H9 (cell line): ENCODE data around the gene CNGA4. TPM values are rescaled to one million over a fixed set of nuclear protein-coding genes. Genes with fewer than 3 reads are reported as not detected.

Experiments
- DNase-seq: peaks from one replicate; pipeline ENCODE4 v3.0.0-alpha.2; 2017
- H2AFZ ChIP-seq: one replicate; pipeline ENCODE4 v1.6.1; 2013; ENCODE audit warnings: mild to moderate bottlenecking, low read length, control low read depth, moderate library complexity
- H2AK5ac ChIP-seq: 2 replicates; pipeline ENCODE4 v1.6.1; 2013; ENCODE audit warnings: low read length, control low read depth, mixed read lengths; ENCODE audit not compliant: insufficient read length
- H2BK120ac ChIP-seq: one replicate; pipeline ENCODE4 v1.6.1; 2013; ENCODE audit warnings: low read depth, mild to moderate bottlenecking, low read length, control low read depth, inconsistent platforms; ENCODE audit not compliant: poor library complexity, severe bottlenecking
- H2BK12ac ChIP-seq: 2 replicates; pipeline ENCODE4 v1.6.1; 2013; ENCODE audit warnings: low read length, control low read depth, mixed read lengths, low read depth; ENCODE audit not compliant: insufficient read length
- H2BK15ac ChIP-seq: 2 replicates; pipeline ENCODE4 v1.6.1; 2013; ENCODE audit warnings: low read depth, low read length, control low read depth
- H2BK20ac ChIP-seq: one replicate; pipeline ENCODE4 v1.6.1; 2013; ENCODE audit warnings: low read depth, mild to moderate bottlenecking, low read length, control low read depth, inconsistent platforms; ENCODE audit not compliant: poor library complexity, severe bottlenecking
- H2BK5ac ChIP-seq: 2 replicates; pipeline ENCODE4 v1.6.1; 2013; ENCODE audit warnings: low read length, control low read depth, mixed read lengths; ENCODE audit not compliant: insufficient read length
- H3K14ac ChIP-seq: 2 replicates; pipeline ENCODE4 v1.6.1; 2013; ENCODE audit warnings: low read length, control low read depth; ENCODE audit not compliant: insufficient read depth
- H3K18ac ChIP-seq: 2 replicates; pipeline ENCODE4 v1.6.1; 2013; ENCODE audit warnings: low read depth, mild to moderate bottlenecking, mixed read lengths, low read length, control low read depth; ENCODE audit not compliant: insufficient read length
- H3K23ac ChIP-seq: 2 replicates; pipeline ENCODE4 v1.6.1; 2013; ENCODE audit warnings: low read length, control low read depth, mixed read lengths, low read depth; ENCODE audit not compliant: insufficient read length
- H3K23me2 ChIP-seq: 2 replicates; pipeline ENCODE4 v1.6.1; 2013; ENCODE audit warnings: low read depth, mild to moderate bottlenecking, mixed read lengths, low read length, control low read depth; ENCODE audit not compliant: insufficient read length, poor library complexity, severe bottlenecking
- H3K27ac ChIP-seq: 2 replicates; pipeline ENCODE4 v1.5.1; 2013; ENCODE audit warnings: low read length, control low read depth, mixed read lengths, low read depth; ENCODE audit not compliant: insufficient read length
- H3K27me3 ChIP-seq: 2 replicates; pipeline ENCODE4 v1.6.1; 2013; ENCODE audit warnings: low read length, control low read depth, inconsistent platforms; ENCODE audit not compliant: insufficient read depth
- H3K4ac ChIP-seq: 2 replicates; pipeline ENCODE4 v1.6.1; 2013; ENCODE audit warnings: low read depth, mild to moderate bottlenecking, control low read depth, inconsistent platforms, low read length, moderate library complexity
- H3K4me1 ChIP-seq: 2 replicates; pipeline ENCODE4 v1.6.1; 2013; ENCODE audit warnings: low read length, control low read depth, inconsistent platforms; ENCODE audit not compliant: insufficient read depth
- H3K4me2 ChIP-seq: 2 replicates; pipeline ENCODE4 v1.6.1; 2013; ENCODE audit warnings: low read length, control low read depth, mixed read lengths; ENCODE audit not compliant: insufficient read length, insufficient read depth
- H3K56ac ChIP-seq: 2 replicates; pipeline ENCODE4 v1.6.1; 2013; ENCODE audit warnings: low read depth, mild to moderate bottlenecking, mixed read lengths, low read length, control low read depth; ENCODE audit not compliant: insufficient read length
- H3K79me1 ChIP-seq: 2 replicates; pipeline ENCODE4 v1.6.1; 2013; ENCODE audit warnings: low read depth, mild to moderate bottlenecking, moderate library complexity, low read length, control low read depth, inconsistent platforms; ENCODE audit not compliant: insufficient read depth, poor library complexity, severe bottlenecking
- H3K79me2 ChIP-seq: 2 replicates; pipeline ENCODE4 v1.6.1; 2013; ENCODE audit warnings: low read length, control low read depth, inconsistent platforms; ENCODE audit not compliant: insufficient read depth
- H3K9ac ChIP-seq: 2 replicates; pipeline ENCODE4 v1.6.1; 2013; ENCODE audit warnings: low read length, control low read depth, mixed read lengths; ENCODE audit not compliant: insufficient read length; ENCODE audit errors: extremely low read depth
- H3K9me3 ChIP-seq: one replicate; pipeline ENCODE4 v1.6.1; 2013; ENCODE audit warnings: low read depth, low read length, inconsistent platforms; ENCODE audit not compliant: control insufficient read depth
- H3T11ph ChIP-seq: one replicate; pipeline ENCODE4 v1.6.1; 2013; ENCODE audit warnings: mild to moderate bottlenecking, low read length, control low read depth, inconsistent platforms
- H4K20me1 ChIP-seq: one replicate; pipeline ENCODE4 v1.6.1; 2013; ENCODE audit not compliant: control insufficient read depth, insufficient read length, insufficient read depth
- H4K5ac ChIP-seq: 2 replicates; pipeline ENCODE4 v1.6.1; 2013; ENCODE audit warnings: low read depth, mild to moderate bottlenecking, mixed read lengths, low read length, control low read depth; ENCODE audit not compliant: insufficient read length
- H4K8ac ChIP-seq: replicated peaks from 2 replicates; pipeline ENCODE4 v1.6.1; 2013; ENCODE audit warnings: low read length, control low read depth, mixed read lengths, low read depth; ENCODE audit not compliant: insufficient read length
- H4K91ac ChIP-seq: 2 replicates; pipeline ENCODE4 v1.6.1; 2013; ENCODE audit warnings: low read depth, mild to moderate bottlenecking, moderate library complexity, mixed read lengths, low read length, control low read depth; ENCODE audit not compliant: insufficient read length
- H3K27ac Mint-ChIP-seq, 3 experiments: 2 replicates in 2 of 3; 3 replicates in 1 of 3; pipeline ENCODE4 v1.8.0; 2020 to 2021; ENCODE audit warnings: mixed read lengths in 3 of 3, mild to moderate bottlenecking in 1 of 3, moderate library complexity in 1 of 3
- H3K27me3 Mint-ChIP-seq: 2 replicates; pipeline ENCODE4 v1.8.0; 2021; ENCODE audit warnings: low read depth, mild to moderate bottlenecking, moderate library complexity, mixed read lengths
- H3K36me3 Mint-ChIP-seq, 3 experiments: 2 replicates in 2 of 3; 3 replicates in 1 of 3; pipeline ENCODE4 v1.8.0; 2020 to 2021; ENCODE audit warnings: low read depth in 3 of 3, mixed read lengths in 3 of 3; ENCODE audit not compliant: insufficient read depth in 1 of 3
- H3K4me1 Mint-ChIP-seq, 2 experiments: 2 replicates each; pipeline ENCODE4 v1.8.0; 2020; ENCODE audit warnings: mixed read lengths in 2 of 2
- H3K4me3 Mint-ChIP-seq, 2 experiments: 2 replicates in 1 of 2; 3 replicates in 1 of 2; pipeline ENCODE4 v1.8.0; 2020 to 2021; ENCODE audit warnings: mild to moderate bottlenecking in 2 of 2, mixed read lengths in 2 of 2, moderate library complexity in 1 of 2
- H3K9me3 Mint-ChIP-seq, 2 experiments: 2 replicates in 1 of 2; 3 replicates in 1 of 2; pipeline ENCODE4 v1.8.0; 2020; ENCODE audit warnings: mild to moderate bottlenecking in 2 of 2, mixed read lengths in 2 of 2, moderate library complexity in 1 of 2
- WGBS: extraction: QIAGEN DNeasy Blood & Tissue Kit; methylation state at CpG from one replicate; pipeline ENCODE4 v1.1.7; 2013; ENCODE audit warnings: missing lambda C conversion rate, low lambda C conversion rate, mixed read lengths; ENCODE audit not compliant: insufficient read length; ENCODE audit errors: extremely low coverage; 5-methylcytosine and 5-hydroxymethylcytosine counted together
- total RNA-seq: library from RNA; stranded (reverse); gene quantifications from 2 replicates; pipeline ENCODE4 v1.2.1, GENCODE V29; 2021
- TF ChIP-seq, protein P1 (sequence below): fragments of 200-600 bp; sonication (generic); conservative IDR thresholded peaks from 3 replicates; pipeline ENCODE4 v1.8.0; 2021; ENCODE audit warnings: antibody characterized with exemption, mild to moderate bottlenecking

Gene CNGA4
- total RNA-seq, 1 experiment from 2014 or later: 0.11 TPM

DNA sequence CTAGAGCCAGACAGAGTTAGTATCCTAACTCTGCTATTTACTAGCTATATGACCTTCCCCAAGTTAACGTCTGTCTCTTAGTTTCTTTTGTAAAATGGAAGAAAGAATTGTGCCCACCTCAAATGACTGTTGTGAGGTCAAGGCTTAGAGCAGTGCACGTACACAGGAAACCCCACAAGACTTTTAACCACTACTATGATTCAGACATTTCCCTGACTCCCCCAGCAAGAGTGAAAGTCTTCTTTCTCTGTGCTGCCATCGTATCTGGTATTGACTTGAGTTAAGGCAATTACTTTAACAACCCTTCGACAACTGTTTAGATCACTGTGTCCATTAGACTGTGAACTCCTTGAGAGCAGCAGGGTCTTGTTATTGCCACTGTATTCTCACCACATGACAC lies 42.5 kb upstream of the CNGA4 start:
- Histone ChIP-seq H3K4me2 (no peak overlapping the region), H4K8ac (no peak overlapping the region), H3K14ac (no peak overlapping the region), H2AFZ (no peak overlapping the region), H3K79me2 (no peaks in the 10 kb centered on the region), H4K20me1 (no peaks in the 10 kb centered on the region), H3T11ph (no peak overlapping the region), H3K79me1 (no peaks in the 10 kb centered on the region), H3K4me1 (peaks cover 3% of the 10 kb centered on the region; the same call in 1 of the 2 replicates), H2BK12ac (no peak overlapping the region), H2AK5ac (no peak overlapping the region), H3K56ac (no peak overlapping the region), H3K9ac (no peak overlapping the region), H2BK120ac (no peak overlapping the region), H4K5ac (no peak overlapping the region), H3K27me3 (no peaks in the 10 kb centered on the region), H3K9me3 (no peaks in the 10 kb centered on the region), H2BK15ac (no peak overlapping the region), H2BK5ac (no peak overlapping the region), H3K23me2 (no peaks in the 10 kb centered on the region), H3K23ac (no peak overlapping the region), H3K27ac (no peak overlapping the region), H3K4ac (no peak overlapping the region), H2BK20ac (no peak overlapping the region), H3K18ac (no peak overlapping the region), H4K91ac (no peak overlapping the region)
- peaks cover 8% of the 10 kb centered on the region in 2 experiments for H3K4me1 Mint-ChIP-seq
- no peak overlapping the region for H3K4me3 Mint-ChIP-seq
- H3K36me3 Mint-ChIP-seq: peaks cover 0 to 2% (median 0%) of the 10 kb centered on the region in 3 experiments; a peak in 1 of 7 replicates
- H3K27ac Mint-ChIP-seq: no peak overlapping the region
- H3K9me3 Mint-ChIP-seq: no peaks in the 10 kb centered on the region; a peak in 1 of 5 replicates
- DNase-seq: no peak
- TF ChIP-seq, protein P1, sequence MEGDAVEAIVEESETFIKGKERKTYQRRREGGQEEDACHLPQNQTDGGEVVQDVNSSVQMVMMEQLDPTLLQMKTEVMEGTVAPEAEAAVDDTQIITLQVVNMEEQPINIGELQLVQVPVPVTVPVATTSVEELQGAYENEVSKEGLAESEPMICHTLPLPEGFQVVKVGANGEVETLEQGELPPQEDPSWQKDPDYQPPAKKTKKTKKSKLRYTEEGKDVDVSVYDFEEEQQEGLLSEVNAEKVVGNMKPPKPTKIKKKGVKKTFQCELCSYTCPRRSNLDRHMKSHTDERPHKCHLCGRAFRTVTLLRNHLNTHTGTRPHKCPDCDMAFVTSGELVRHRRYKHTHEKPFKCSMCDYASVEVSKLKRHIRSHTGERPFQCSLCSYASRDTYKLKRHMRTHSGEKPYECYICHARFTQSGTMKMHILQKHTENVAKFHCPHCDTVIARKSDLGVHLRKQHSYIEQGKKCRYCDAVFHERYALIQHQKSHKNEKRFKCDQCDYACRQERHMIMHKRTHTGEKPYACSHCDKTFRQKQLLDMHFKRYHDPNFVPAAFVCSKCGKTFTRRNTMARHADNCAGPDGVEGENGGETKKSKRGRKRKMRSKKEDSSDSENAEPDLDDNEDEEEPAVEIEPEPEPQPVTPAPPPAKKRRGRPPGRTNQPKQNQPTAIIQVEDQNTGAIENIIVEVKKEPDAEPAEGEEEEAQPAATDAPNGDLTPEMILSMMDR: no peak
- no peaks in the 10 kb centered on the region for H3K27me3 Mint-ChIP-seq
- no CpG with 5 or more reads among the region's 4 CpGs for WGBS
